ENCODE data around the gene PREX1. TPM values are rescaled to one million over a fixed set of nuclear protein-coding genes. Genes with fewer than 3 reads are reported as not detected.

Gene PREX1
- total and polyA plus RNA-seq, 2 of the 4 experiments (the other 2 are of a cell fraction): 0.67 to 0.72 TPM

- no peak for TF ChIP-seq CTCF (conservative IDR thresholded peaks at IDR 0.05; ENCODE audit: low read depth, low read length)
- no peak for TF ChIP-seq MAZ (IDR thresholded peaks at IDR 0.05; ENCODE audit: borderline replicate concordance, low read depth, low read length)
- TF ChIP-seq MAFK (IDR thresholded peaks at IDR 0.05; ENCODE audit: low read depth, low read length): no peak
- no peak for TF ChIP-seq POLR2A (IDR thresholded peaks at IDR 0.05; ENCODE audit: low read depth, low read length)
- no peak for TF ChIP-seq BHLHE40 (IDR thresholded peaks at IDR 0.05; ENCODE audit: low read depth, low read length)
- TF ChIP-seq USF2 (IDR thresholded peaks at IDR 0.05; ENCODE audit: low read depth, low read length): no peak
- no peak for TF ChIP-seq CHD1 (IDR thresholded peaks at IDR 0.05; ENCODE audit: low read depth, low read length)
- no peak for TF ChIP-seq CEBPB (IDR thresholded peaks at IDR 0.05; ENCODE audit: low read depth, low read length)
- no peak for TF ChIP-seq NFE2L2 (IDR thresholded peaks at IDR 0.05; ENCODE audit: low read depth, low read length)
- no peak for TF ChIP-seq FOS (IDR thresholded peaks at IDR 0.05; ENCODE audit: low read depth, low read length)
- no peak for TF ChIP-seq RFX5 (IDR thresholded peaks at IDR 0.05; ENCODE audit: low read depth, low read length)
- no peak for TF ChIP-seq ELK1 (IDR thresholded peaks at IDR 0.05; ENCODE audit: borderline replicate concordance, low read depth, low read length)
- TF ChIP-seq SMC3 (IDR thresholded peaks at IDR 0.05; ENCODE audit: low read depth, low read length): no peak
- no peak for TF ChIP-seq RAD21 (IDR thresholded peaks at IDR 0.05; ENCODE audit: low read length)
- no peak for TF ChIP-seq RCOR1 (IDR thresholded peaks at IDR 0.05; ENCODE audit: insufficient replicate concordance, low read length)
- no peak for TF ChIP-seq MXI1 (IDR thresholded peaks at IDR 0.05; ENCODE audit: borderline replicate concordance, low read depth, low read length)
- POLR2A ChIA-PET (ENCODE audit: unreplicated experiment): no interaction called here
- Histone ChIP-seq H4K8ac (ENCODE audit: low read depth in 2 of 2, low read length in 2 of 2) (no peak overlapping the region), H3K9ac (ENCODE audit: low read depth, low read length) (no peak overlapping the region), H3K27me3 (ENCODE audit: control insufficient read depth, insufficient read depth, low read length) (no peaks in the 10 kb centered on the region; the same call in 1 of the 2 replicates), H3K9me1 (ENCODE audit: insufficient read depth, low read length) (peaks cover 4% of the 10 kb centered on the region; the same call in 1 of the 2 replicates), H4K20me1 (ENCODE audit: insufficient read depth, low read length) (no peaks in the 10 kb centered on the region), H2BK120ac (ENCODE audit: low read depth, low read length) (no peak overlapping the region), H2BK5ac (ENCODE audit: low read depth, low read length, poor library complexity, severe bottlenecking) (no peak overlapping the region), H3K18ac (ENCODE audit: low read depth, low read length) (no peak overlapping the region), H3K4me3 (ENCODE audit: insufficient read depth, low read depth, low read length) (no peak overlapping the region), H3K9me3 (ENCODE audit: control insufficient read depth, insufficient read depth, low read length) (no peaks in the 10 kb centered on the region), H3K56ac (ENCODE audit: extremely low read depth, insufficient read depth, low read length) (no peak overlapping the region), H4K5ac (ENCODE audit: low read depth, low read length) (no peak overlapping the region), H2BK20ac (ENCODE audit: low read depth, low read length) (no peak overlapping the region), H2AK5ac (ENCODE audit: low read depth, low read length) (no peak overlapping the region), H3K4me1 (ENCODE audit: control insufficient read depth, insufficient read depth, low read length) (no peaks in the 10 kb centered on the region; the same call in 1 of the 2 replicates), H3K14ac (replicated peaks; ENCODE audit: low read depth, low read length) (no peak overlapping the region), H2BK15ac (ENCODE audit: low read depth, low read length) (no peak overlapping the region), H3K4me2 (ENCODE audit: low read depth, low read length) (no peak overlapping the region), H3K27ac (ENCODE audit: insufficient read depth, low read length) (no peak overlapping the region), H4K91ac (ENCODE audit: insufficient read depth, low read depth, low read length) (no peak overlapping the region), H3K4ac (ENCODE audit: low read depth, low read length) (no peak overlapping the region), H2AFZ (replicated peaks; ENCODE audit: low read length, poor library complexity) (no peak overlapping the region), H3K23ac (ENCODE audit: low read depth, low read length) (no peak overlapping the region), H3K36me3 (ENCODE audit: control insufficient read depth, insufficient read depth, low read length) (no peaks in the 10 kb centered on the region), H3K79me1 (ENCODE audit: low read depth in 1 of 2, low read length in 2 of 2) (no peaks in the 10 kb centered on the region), H2AK9ac (replicated peaks; ENCODE audit: low read depth, low read length, poor library complexity) (no peak overlapping the region)
- DNase-seq (no peak), ATAC-seq (ENCODE audit: low read depth) (no peak)
- no TSS peak for BruUV-seq (replicated peaks)
- CTCF ChIA-PET: no interaction called here
- in situ Hi-C loops (cut with MboI; ENCODE audit: low sequenced_read_pairs): no loop called here
- WGBS, 2 experiments (ENCODE audit: extremely low coverage in 2 of 2, insufficient read length in 1 of 2): no CpG with 5 or more reads among the region's 15 CpGs
- intact Hi-C loops (cut with micrococcal nuclease): no loop called here
- dilution Hi-C loops (cut with HindIII; ENCODE audit: low sequenced_read_pairs, unreplicated experiment): no loop called here
These were observed 124.1 kb downstream of the PREX1 start for GRCh38 chr20:48703511-48704219.
